Osteocyte (in vitro differentiated cells): Measurements from ENCODE around the gene ANKRD9. TPM values are rescaled to one million over a fixed set of nuclear protein-coding genes. Genes with fewer than 3 reads are reported as not detected.

ENCODE experiments used
- DNase-seq: peaks from one replicate; pipeline ENCODE4 v3.0.0; 2021; ENCODE audit warnings: mixed read lengths; ENCODE audit not compliant: unreplicated experiment; ENCODE audit errors: extremely low spot score
- H3K27ac Mint-ChIP-seq: one replicate; pipeline ENCODE4 v1.8.0; 2021; ENCODE audit warnings: mild to moderate bottlenecking, mixed read lengths; ENCODE audit not compliant: unreplicated experiment
- H3K27me3 Mint-ChIP-seq: one replicate; pipeline ENCODE4 v1.8.0; 2021; ENCODE audit warnings: mixed read lengths; ENCODE audit not compliant: unreplicated experiment
- H3K36me3 Mint-ChIP-seq: one replicate; pipeline ENCODE4 v1.8.0; 2021; ENCODE audit warnings: mixed read lengths; ENCODE audit not compliant: unreplicated experiment
- H3K4me1 Mint-ChIP-seq: one replicate; pipeline ENCODE4 v1.8.0; 2021; ENCODE audit warnings: mixed read lengths; ENCODE audit not compliant: unreplicated experiment
- H3K4me3 Mint-ChIP-seq: one replicate; pipeline ENCODE4 v1.8.0; 2021; ENCODE audit warnings: mild to moderate bottlenecking, moderate library complexity, mixed read lengths; ENCODE audit not compliant: unreplicated experiment
- H3K9me3 Mint-ChIP-seq: one replicate; pipeline ENCODE4 v1.8.0; 2021; ENCODE audit warnings: mixed read lengths; ENCODE audit not compliant: unreplicated experiment
- total RNA-seq: library from RNA; stranded (reverse); gene quantifications from 2 replicates; pipeline ENCODE4 v1.2.1, GENCODE V29; 2021
- TF ChIP-seq, protein P1 (sequence below): fragments of 200-600 bp; sonication (generic); IDR thresholded peaks from 2 replicates; pipeline ENCODE4 v1.5.0; 2021; ENCODE audit warnings: antibody characterized with exemption, mild to moderate bottlenecking, moderate library complexity

The ANKRD9 gene
- total RNA-seq, 1 donor from 2014 or later: 13.6 TPM

- DNase-seq: no peak
- no peak overlapping the region for H3K4me3 Mint-ChIP-seq
- no peaks in the 10 kb centered on the region for H3K9me3 Mint-ChIP-seq
- no peaks in the 10 kb centered on the region for H3K27me3 Mint-ChIP-seq
- H3K4me1 Mint-ChIP-seq: peaks cover 2% of the 10 kb centered on the region
- no peak overlapping the region for H3K27ac Mint-ChIP-seq
- peaks cover 8% of the 10 kb centered on the region for H3K36me3 Mint-ChIP-seq
- TF ChIP-seq, protein P1, sequence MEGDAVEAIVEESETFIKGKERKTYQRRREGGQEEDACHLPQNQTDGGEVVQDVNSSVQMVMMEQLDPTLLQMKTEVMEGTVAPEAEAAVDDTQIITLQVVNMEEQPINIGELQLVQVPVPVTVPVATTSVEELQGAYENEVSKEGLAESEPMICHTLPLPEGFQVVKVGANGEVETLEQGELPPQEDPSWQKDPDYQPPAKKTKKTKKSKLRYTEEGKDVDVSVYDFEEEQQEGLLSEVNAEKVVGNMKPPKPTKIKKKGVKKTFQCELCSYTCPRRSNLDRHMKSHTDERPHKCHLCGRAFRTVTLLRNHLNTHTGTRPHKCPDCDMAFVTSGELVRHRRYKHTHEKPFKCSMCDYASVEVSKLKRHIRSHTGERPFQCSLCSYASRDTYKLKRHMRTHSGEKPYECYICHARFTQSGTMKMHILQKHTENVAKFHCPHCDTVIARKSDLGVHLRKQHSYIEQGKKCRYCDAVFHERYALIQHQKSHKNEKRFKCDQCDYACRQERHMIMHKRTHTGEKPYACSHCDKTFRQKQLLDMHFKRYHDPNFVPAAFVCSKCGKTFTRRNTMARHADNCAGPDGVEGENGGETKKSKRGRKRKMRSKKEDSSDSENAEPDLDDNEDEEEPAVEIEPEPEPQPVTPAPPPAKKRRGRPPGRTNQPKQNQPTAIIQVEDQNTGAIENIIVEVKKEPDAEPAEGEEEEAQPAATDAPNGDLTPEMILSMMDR: no peak
Measured at GRCh38 chr14:102496958-102497744, 12.4 kb downstream of the ANKRD9 start.

GRCh38 chr14:102496331-102496691 is 13.3 kb downstream of the ANKRD9 start:
- Mint-ChIP-seq H3K9me3 (no peaks in the 10 kb centered on the region), H3K4me3 (no peak overlapping the region), H3K4me1 (no peaks in the 10 kb centered on the region), H3K27me3 (no peaks in the 10 kb centered on the region), H3K36me3 (peaks cover 8% of the 10 kb centered on the region), H3K27ac (no peak overlapping the region)
- DNase-seq: no peak
- TF ChIP-seq, protein P1: no peak

DNA sequence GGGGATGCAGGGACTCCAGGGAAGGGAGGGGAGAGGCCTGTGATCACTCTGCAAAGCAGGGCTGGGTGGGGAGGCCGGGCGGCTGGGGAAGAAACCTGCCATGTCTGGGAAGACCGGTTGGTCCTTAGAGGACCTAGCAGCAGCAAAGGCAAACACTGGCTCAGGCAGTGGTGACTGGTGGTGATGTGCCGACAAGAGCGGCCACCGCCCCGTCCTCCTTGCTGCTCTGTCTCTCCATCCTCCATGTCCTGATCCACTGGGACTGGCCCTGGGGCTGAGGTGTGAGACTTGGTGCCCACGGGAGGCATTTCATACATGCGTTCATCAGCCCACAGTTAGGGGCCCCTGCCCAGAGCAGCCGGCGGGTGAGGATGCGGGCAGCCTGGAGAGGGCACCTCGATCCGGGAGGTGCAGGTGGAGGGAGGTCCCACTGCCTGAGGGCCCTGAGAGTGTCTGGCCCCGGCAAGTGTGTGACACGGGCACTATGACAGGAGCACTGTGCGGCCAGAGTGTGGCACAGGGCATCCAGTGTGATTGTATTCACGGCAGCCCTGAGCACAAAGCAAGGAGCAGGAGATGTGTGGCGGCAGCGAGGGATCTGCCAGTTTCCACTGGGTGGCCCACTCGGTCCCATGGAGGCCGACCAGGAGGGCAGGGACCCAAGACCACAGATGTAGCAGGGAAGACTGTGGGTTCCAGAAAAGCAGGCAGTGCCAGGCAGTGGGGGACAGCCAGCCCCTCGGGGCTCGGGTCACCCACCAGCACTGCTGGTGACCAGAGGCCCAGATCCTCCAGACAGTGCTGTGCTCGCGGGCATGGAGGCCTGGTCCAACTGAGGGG is 13.9 kb downstream of the ANKRD9 start:
- no peaks in the 10 kb centered on the region for H3K27me3 Mint-ChIP-seq
- H3K27ac Mint-ChIP-seq: no peak overlapping the region
- no peaks in the 10 kb centered on the region for H3K9me3 Mint-ChIP-seq
- DNase-seq: no peak
- peaks cover 8% of the 10 kb centered on the region for H3K36me3 Mint-ChIP-seq
- TF ChIP-seq, protein P1: no peak
- no peaks in the 10 kb centered on the region for H3K4me1 Mint-ChIP-seq
- H3K4me3 Mint-ChIP-seq: no peak overlapping the region

DNA sequence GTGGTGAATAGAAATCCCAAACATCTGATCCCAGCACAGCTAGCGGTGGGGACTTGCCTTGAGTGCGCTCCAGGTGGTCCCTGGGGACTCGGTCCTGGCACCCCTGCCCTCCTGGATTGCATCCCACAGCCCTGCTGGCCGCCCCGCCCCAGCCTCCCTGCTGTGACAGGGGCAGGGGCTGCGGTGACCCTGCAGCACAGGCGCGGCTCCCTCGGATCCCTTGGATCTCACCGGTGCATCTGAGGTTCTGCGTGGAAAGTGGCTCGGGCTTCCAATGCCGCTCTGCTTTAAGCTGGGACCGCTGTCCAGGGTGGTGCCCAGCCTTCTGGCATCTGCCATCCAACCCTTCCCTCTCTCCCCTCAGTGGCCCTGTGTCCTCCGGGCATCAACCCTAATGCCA is 16.0 kb downstream of the ANKRD9 start:
- H3K27me3 Mint-ChIP-seq: no peaks in the 10 kb centered on the region
- H3K27ac Mint-ChIP-seq: no peak overlapping the region
- no peak for DNase-seq
- peaks cover 2% of the 10 kb centered on the region for H3K36me3 Mint-ChIP-seq
- no peaks in the 10 kb centered on the region for H3K4me1 Mint-ChIP-seq
- H3K9me3 Mint-ChIP-seq: no peaks in the 10 kb centered on the region
- TF ChIP-seq, protein P1: no peak
- no peak overlapping the region for H3K4me3 Mint-ChIP-seq

- Mint-ChIP-seq H3K36me3 (peaks cover 2% of the 10 kb centered on the region), H3K9me3 (no peaks in the 10 kb centered on the region), H3K27ac (no peak overlapping the region), H3K27me3 (no peaks in the 10 kb centered on the region), H3K4me3 (no peak overlapping the region), H3K4me1 (no peaks in the 10 kb centered on the region)
- no peak for DNase-seq
- TF ChIP-seq, protein P1: no peak
Measured at GRCh38 chr14:102493096-102493495, 16.5 kb downstream of the ANKRD9 start.
